ENCODE results near the gene INTU.
"Not testable (repeated sequence)": the region's sequence is repeated elsewhere in the genome, so short reads cannot be mapped to it uniquely, and the experiment has no call there.

INTU gene

DNA sequence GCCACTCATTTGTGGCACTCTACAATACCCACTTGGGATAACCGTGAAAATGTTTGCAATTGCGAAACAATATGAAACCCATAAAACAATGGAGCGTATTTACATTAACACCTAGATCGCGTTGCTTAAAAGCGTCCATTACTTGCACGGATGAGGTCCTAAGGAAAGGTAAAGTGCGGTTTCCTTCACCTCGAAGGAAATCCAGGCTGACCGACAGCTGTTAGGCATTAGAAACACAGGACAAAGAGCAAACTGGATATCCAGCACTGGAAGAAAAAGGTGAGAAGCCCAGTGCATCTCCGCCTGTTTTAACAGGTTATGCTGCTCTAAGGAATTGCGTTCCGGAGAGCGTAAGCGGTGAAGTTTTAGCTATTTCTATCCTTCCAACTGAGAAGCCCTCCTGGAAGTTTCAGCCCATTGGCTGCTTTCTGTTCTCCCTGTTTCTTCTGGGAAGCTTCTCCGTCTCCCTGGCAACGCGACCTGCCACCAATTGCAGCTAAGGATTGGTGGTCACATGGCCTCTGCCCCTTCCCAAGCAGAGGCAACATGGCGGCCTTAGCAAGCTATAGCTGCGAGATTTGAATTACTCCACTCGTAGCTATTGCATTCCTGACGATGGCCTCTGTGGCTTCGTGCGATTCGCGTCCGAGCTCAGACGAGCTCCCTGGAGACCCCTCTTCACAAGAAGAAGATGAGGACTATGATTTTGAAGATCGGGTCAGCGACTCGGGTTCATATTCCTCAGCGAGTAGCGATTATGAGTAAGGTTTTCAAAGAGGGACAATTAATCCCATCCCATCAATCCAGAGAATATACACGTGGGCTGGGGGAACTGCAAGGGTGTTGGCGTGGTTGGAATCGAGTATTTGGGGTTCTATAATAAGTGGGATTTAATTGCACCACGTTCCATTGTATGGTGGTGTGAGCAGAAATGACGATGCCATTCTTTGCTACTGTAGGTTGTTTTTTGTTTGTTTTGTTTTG is at the start of gene INTU:
INTU (plus strand) TSS at position 538 of the 984 bp plus-strand sequence; CDS start at position 616, 78 bp downstream.
- DNase-seq (ENCODE audit: low read depth in 2 of 2), result peak; percentile 91 to 93

DNA sequence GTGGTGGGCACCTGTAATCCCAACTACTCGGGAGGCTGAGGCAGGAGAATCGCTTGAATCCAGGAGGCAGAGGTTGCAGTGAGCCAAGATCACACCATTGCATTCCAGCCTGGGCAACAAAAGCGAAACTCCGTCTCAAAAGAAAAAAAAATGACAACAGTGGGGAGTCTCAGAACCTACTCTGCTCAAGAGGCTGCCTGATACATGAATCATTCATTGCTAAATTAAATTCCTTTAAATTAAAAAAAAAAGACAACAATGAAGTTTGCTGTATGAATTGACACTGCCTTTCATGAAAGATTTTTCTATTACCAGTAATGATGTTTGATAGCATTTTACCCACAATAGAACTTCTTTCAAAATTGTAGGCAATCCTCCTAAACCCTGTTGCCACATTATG is 46.3 kb upstream of the INTU start:
- DNase-seq (ENCODE audit: low read depth in 2 of 2), result not testable (repeated sequence)

DNA sequence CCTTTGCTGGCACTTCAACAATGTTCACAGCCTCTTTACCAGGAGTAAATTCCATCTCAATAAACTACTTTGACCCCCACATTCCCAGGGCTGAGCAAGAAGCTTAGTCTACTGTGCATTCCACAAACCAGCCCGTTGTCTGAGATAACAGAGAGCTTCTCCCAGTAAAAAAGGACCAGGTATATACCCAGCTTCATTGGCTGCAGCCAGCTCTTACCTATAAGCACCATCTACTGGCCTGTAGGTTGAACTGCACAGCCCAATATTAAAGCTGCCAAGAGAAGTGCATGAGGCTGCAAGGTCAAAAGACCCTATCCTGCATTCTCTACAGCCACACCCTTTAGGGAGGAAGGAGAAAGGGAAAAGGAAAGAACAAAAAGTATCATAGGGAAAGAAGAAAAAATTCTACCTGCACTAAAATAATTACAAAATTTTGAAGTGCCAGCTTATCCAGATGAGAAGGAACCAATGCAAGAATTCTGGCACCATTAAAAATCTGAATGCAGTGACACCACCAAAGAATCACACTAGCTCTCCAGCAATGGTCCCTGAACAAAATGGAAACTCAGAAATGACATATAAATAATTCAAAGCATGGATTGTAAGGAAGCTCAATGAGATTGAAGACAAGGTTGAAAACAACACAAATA is 45.7 kb upstream of the INTU start:
- peak in 1 of 2 experiments; percentile 8 for DNase-seq (ENCODE audit: low read depth in 2 of 2)

DNA sequence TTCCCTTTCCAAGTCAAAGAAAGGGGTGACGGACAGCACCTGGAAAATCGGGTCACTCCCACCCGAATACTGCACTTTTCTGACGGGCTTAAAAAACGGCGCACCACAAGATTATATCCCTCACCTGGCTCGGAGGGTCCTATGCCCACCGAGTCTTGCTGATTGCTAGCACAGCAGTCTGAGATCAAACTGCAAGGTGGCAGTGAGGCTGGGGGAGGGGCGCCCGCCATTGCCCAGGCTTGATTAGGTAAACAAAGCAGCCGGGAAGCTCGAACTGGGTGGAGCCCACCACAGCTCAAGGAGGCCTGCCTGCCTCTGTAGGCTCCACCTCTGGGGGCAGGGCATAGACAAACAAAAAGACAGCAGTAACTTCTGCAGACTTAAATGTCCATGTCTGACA is 43.6 kb upstream of the INTU start:
- not testable (repeated sequence) for DNase-seq (ENCODE audit: low read depth in 2 of 2)

DNA sequence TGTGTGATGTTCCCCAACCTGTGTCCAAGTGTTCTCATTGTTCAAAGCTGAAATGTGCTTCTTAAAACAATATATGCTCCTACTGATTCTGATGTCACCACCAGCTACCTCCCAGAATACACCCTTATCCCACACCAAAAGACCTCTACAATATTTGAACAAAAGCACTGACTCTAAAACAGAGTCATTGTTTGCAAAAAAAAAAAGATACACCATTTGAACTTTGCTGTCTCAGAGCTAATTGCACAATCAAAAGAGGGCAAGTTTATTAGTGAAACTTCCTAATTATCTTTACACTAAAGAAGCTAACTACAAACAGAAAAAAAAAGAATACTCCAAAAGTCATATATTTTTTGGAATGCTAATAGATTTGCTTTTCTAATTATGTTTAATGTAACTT is 34.1 kb upstream of the INTU start:
- no peak for DNase-seq (ENCODE audit: low read depth in 2 of 2)

DNA sequence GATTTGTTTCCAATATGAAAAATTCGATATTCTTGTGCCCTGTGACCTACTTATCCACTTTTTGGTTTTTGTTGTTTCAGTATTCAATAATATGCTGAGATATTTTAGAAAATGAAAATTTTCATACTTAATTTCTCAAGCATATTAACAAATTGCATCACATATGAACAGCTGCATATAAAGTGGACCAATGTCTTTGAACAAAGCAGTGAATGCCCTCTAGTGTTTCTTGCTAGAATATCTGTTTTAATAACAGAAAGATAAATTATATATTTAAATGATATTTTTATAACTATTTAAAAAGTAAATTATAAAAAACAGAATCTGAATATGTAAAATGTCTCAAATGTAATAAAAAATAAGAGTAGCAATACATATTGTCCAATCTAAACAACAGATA is 31.7 kb upstream of the INTU start:
- DNase-seq (ENCODE audit: low read depth in 2 of 2), result no peak

DNA sequence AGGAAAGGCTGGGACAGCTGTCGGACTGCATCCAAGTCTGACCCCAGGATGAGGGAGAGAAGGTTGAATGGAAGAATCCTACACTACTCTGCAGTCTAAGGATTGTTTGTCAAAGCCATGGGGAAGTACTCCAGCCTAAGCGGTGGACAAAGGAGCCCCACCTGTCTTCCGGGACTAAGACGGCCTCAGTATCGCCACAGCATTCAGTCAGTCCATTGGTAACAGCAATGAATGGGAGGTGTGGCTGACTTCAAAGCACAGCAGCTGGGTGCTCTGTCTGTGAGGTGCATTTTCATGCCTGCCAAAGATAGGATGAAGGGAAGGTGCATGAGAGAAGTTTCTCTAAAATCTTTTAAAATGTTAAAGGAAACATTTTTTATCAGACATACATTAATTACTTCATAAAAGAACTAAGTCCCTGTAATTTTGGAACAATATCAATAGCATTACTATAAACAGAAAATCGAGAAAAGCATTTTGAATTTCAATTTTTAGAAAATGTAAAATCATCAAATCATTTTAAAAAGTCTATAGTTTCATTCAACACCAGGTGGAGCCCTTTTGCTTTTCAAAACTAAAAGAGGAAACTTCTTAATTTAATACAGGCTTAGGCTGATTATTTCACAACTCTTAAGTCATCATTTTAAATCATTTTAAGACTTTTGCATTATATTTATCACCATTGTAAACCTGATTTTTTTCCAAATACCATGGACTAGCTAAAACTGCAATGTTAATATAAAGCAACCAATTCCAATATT is 27.6 kb upstream of the INTU start:
- DNase-seq (ENCODE audit: low read depth in 2 of 2), result no peak

DNA sequence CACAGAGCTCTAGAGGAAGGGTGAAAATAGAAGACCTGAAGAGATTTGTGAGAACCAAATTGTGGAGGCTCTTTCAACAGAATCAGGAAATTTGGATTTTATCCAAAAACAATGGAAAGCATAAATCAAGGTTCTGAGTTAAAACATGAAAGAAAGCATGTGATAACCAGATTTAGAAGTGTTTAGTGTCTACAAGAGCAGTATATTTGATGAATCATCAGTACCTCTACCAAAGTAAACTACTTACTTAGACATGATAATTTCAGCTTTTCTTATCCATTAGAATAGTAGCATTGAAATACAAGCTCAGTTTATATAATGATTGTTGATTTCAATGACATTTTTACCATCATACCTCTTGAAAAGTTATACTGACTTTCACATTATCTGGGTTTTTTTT is 25.9 kb upstream of the INTU start:
- DNase-seq (ENCODE audit: low read depth in 2 of 2), result no peak

GRCh38 chr4:127609484-127609883 is 23.3 kb upstream of the INTU start:
- no peak for DNase-seq (ENCODE audit: low read depth in 2 of 2)

- DNase-seq (ENCODE audit: low read depth in 2 of 2), result no peak
These were observed 22.3 kb upstream of the INTU start for GRCh38 chr4:127610488-127610887.

- no peak for DNase-seq (ENCODE audit: low read depth in 2 of 2)
These were observed 15.9 kb upstream of the INTU start for GRCh38 chr4:127616898-127617297.

GRCh38 chr4:127618427-127618826 is 14.3 kb upstream of the INTU start:
- DNase-seq (ENCODE audit: low read depth in 2 of 2), result no peak

GRCh38 chr4:127622621-127622920 is 10.2 kb upstream of the INTU start:
- DNase-seq (ENCODE audit: low read depth in 2 of 2), result no peak

GRCh38 chr4:127622921-127623796 is 9.6 kb upstream of the INTU start:
- no peak for DNase-seq (ENCODE audit: low read depth in 2 of 2)

- no peak for DNase-seq (ENCODE audit: low read depth in 2 of 2)
These were observed 9.0 kb upstream of the INTU start for GRCh38 chr4:127623797-127624083.

- no peak for DNase-seq (ENCODE audit: low read depth in 2 of 2)
These were observed 8.6 kb upstream of the INTU start for GRCh38 chr4:127624173-127624572.

DNA sequence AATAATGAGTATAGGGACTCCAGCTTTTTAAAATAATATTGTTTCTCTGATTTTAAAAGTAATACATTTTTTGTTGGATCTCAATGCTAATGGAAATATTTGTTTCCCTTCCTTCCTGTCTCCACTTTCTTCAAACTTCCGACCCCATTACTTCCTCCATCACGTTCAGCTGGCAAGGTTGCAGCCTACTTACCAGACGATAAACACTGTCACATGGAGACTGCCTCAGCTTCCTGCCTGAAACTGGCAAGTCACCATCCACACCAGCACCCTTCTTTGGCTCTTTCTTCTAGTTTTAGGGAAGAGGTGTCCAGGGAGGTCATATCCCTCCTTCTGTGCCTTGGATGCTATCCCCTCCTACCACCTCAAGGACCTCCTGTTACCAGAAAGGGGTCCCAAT is 3.4 kb upstream of the INTU start:
- no peak for DNase-seq (ENCODE audit: low read depth in 2 of 2)

DNA sequence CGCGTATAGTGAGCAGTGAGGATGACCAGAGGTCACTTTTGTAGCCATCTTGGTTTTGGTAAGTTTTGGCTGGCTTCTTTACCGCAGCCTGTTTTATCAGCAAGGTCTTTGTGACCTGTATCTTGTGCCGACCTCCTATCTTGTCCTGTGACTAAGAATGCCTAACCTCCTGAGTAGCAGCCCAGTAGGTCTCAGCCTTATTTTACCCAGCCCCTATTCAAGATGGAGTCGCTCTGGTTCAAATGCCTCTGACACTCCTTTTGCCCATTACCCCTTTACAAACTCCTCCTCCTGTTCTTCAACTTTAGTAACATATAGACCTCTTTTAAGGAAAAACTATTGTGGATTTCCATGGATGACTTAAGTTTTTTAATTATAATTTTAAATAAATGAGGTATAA is 2.6 kb upstream of the INTU start:
- DNase-seq (ENCODE audit: low read depth in 2 of 2), result no peak

GRCh38 chr4:127631420-127631819 is 1.3 kb upstream of the INTU start:
- no peak for DNase-seq (ENCODE audit: low read depth in 2 of 2)

DNA sequence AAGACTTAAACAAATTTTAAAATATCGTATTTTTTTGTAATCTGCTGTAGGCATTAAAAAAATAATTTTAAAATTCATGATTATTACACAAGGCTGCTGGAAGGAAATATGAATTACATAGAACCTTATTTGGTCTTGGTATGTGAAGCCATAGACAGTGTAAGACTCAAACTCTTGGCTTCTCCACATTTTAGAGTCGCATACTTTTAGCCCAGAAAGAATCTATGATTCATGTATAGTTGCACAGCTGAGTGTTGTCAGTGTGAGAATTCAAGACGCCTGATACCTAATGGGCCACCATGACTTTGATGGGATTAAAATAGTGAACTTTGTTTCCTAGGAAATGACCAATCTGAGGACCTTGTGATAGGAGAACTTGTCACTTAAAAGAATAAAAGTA is 1.4 kb downstream of the INTU start:
- peak; percentile 80 to 81 for DNase-seq (ENCODE audit: low read depth in 2 of 2)

DNA sequence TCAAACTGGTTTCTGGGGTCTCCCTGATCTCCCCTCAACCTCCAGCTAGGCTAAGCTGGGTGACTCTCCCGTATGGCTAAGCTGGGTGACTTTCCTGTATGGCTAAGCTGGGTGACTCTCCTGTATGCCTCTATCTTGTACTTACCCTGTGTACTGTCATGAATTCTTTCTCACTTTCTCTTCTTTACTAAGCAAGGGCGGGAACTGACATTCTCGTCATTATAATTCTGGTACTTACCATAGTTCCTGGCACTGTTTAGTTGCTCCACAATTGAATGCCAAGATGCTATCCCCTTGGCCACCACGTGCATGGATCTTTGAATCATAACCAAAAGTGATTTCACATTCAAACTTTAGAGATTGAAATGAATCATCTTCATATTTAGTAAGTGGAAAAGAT is 8.8 kb downstream of the INTU start:
- DNase-seq (ENCODE audit: low read depth in 2 of 2), result no peak

GRCh38 chr4:127642169-127642568 is 9.4 kb downstream of the INTU start:
- no peak for DNase-seq (ENCODE audit: low read depth in 2 of 2)

Data from fibroblast of skin of left quadriceps (primary cell).